ENCODE data around the gene NAGK. TPM values are rescaled to one million over a fixed set of nuclear protein-coding genes. Genes with fewer than 3 reads are reported as not detected.

Gene NAGK
- total and polyA plus RNA-seq, 9 of the 15 experiments (the other 6 are each of a cell fraction or from before 2014, with no cell fraction given): 4.9 to 14.9 (median 10.6) TPM

DNA sequence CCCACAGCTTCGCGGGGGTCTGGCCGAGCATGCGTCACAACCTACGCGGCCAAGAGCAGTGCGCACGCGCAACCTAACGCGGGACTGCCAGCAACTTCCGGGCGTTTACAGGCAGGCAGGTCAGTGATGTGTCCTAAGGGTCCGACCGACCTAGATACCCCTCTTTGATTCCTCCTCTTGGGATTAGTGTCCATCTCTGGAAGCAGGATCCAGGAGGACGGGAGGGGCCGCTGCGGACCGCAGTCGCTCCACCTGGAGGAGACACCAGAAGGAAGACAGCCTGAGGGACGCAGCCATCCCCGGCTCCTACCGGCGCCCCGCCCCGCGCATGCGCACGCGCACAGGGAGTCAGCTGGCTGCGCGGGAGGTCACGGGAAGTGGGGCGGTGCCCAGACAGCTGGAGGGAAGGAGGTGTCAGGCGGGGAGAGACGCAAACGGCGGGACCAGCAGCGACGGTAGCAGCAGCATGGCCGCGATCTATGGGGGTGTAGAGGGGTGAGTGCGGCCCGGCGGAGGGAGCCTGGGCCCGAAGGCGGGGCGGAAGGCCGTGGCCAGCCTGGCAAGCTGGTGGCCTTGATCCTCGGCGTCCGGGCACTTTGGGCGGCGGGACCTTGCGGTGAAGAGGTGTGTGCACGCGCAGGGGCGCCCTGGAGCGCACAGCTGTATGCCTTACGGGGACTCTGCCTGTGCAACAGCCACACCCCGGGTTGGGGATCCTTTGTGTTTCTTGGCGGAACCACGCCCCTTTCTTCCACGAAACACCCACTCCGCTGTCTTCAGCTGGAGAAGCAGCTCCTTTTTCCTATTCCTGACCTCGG is at the start of gene NAGK (continued):
- TF ChIP-seq, protein P1, sequence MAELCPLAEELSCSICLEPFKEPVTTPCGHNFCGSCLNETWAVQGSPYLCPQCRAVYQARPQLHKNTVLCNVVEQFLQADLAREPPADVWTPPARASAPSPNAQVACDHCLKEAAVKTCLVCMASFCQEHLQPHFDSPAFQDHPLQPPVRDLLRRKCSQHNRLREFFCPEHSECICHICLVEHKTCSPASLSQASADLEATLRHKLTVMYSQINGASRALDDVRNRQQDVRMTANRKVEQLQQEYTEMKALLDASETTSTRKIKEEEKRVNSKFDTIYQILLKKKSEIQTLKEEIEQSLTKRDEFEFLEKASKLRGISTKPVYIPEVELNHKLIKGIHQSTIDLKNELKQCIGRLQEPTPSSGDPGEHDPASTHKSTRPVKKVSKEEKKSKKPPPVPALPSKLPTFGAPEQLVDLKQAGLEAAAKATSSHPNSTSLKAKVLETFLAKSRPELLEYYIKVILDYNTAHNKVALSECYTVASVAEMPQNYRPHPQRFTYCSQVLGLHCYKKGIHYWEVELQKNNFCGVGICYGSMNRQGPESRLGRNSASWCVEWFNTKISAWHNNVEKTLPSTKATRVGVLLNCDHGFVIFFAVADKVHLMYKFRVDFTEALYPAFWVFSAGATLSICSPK (IDR thresholded peaks at IDR 0.05; ENCODE audit: borderline replicate concordance): no peak
- TF ChIP-seq EZH2 (IDR thresholded peaks at IDR 0.05; ENCODE audit: borderline replicate concordance, low read depth, low read length) (no peak), CHCHD3 (CRISPR knock-in tag; IDR thresholded peaks at IDR 0.05) (peak; percentile 92), ETS2 (tag; IDR thresholded peaks at IDR 0.05; ENCODE audit: borderline replicate concordance, poor library complexity, severe bottlenecking) (no peak), PHF8 (IDR thresholded peaks at IDR 0.05; ENCODE audit: borderline replicate concordance, low read length) (peak; percentile 100), ZBTB8A (IDR thresholded peaks at IDR 0.05; ENCODE audit: partially characterized antibody) (no peak), NFE2L1 (tag; IDR thresholded peaks at IDR 0.05; ENCODE audit: borderline replicate concordance, low read depth) (no peak), CBX1 (IDR thresholded peaks at IDR 0.05; ENCODE audit: low read depth) (peak; percentile 89), NFIC (IDR thresholded peaks at IDR 0.05) (peak; percentile 70), HDAC6 (IDR thresholded peaks at IDR 0.05; ENCODE audit: low read depth, low read length) (no peak), FOXJ2 (tag; IDR thresholded peaks at IDR 0.05) (peak; percentile 73; the same call in 1 of the 2 replicates), ZFP1 (CRISPR knock-in tag; IDR thresholded peaks at IDR 0.05) (0 out of 2 replicates have a peak, but pooled peaks have one; percentile 48), ZBTB1 (CRISPR knock-in tag; IDR thresholded peaks at IDR 0.05; ENCODE audit: borderline replicate concordance, low read depth) (no peak)
- TF ChIP-seq, protein P2, sequence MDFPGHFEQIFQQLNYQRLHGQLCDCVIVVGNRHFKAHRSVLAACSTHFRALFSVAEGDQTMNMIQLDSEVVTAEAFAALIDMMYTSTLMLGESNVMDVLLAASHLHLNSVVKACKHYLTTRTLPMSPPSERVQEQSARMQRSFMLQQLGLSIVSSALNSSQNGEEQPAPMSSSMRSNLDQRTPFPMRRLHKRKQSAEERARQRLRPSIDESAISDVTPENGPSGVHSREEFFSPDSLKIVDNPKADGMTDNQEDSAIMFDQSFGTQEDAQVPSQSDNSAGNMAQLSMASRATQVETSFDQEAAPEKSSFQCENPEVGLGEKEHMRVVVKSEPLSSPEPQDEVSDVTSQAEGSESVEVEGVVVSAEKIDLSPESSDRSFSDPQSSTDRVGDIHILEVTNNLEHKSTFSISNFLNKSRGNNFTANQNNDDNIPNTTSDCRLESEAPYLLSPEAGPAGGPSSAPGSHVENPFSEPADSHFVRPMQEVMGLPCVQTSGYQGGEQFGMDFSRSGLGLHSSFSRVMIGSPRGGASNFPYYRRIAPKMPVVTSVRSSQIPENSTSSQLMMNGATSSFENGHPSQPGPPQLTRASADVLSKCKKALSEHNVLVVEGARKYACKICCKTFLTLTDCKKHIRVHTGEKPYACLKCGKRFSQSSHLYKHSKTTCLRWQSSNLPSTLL (IDR thresholded peaks at IDR 0.05): no peak
- TF ChIP-seq, protein P3, sequence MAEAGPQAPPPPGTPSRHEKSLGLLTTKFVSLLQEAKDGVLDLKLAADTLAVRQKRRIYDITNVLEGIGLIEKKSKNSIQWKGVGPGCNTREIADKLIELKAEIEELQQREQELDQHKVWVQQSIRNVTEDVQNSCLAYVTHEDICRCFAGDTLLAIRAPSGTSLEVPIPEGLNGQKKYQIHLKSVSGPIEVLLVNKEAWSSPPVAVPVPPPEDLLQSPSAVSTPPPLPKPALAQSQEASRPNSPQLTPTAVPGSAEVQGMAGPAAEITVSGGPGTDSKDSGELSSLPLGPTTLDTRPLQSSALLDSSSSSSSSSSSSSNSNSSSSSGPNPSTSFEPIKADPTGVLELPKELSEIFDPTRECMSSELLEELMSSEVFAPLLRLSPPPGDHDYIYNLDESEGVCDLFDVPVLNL (CRISPR knock-in tag; IDR thresholded peaks at IDR 0.05; ENCODE audit: low read depth): no peak
- TF ChIP-seq, protein P4, sequence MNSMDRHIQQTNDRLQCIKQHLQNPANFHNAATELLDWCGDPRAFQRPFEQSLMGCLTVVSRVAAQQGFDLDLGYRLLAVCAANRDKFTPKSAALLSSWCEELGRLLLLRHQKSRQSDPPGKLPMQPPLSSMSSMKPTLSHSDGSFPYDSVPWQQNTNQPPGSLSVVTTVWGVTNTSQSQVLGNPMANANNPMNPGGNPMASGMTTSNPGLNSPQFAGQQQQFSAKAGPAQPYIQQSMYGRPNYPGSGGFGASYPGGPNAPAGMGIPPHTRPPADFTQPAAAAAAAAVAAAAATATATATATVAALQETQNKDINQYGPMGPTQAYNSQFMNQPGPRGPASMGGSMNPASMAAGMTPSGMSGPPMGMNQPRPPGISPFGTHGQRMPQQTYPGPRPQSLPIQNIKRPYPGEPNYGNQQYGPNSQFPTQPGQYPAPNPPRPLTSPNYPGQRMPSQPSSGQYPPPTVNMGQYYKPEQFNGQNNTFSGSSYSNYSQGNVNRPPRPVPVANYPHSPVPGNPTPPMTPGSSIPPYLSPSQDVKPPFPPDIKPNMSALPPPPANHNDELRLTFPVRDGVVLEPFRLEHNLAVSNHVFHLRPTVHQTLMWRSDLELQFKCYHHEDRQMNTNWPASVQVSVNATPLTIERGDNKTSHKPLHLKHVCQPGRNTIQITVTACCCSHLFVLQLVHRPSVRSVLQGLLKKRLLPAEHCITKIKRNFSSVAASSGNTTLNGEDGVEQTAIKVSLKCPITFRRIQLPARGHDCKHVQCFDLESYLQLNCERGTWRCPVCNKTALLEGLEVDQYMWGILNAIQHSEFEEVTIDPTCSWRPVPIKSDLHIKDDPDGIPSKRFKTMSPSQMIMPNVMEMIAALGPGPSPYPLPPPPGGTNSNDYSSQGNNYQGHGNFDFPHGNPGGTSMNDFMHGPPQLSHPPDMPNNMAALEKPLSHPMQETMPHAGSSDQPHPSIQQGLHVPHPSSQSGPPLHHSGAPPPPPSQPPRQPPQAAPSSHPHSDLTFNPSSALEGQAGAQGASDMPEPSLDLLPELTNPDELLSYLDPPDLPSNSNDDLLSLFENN (IDR thresholded peaks at IDR 0.05; ENCODE audit: low read depth in 2 of 2, low read length in 2 of 2): no peak
- TF ChIP-seq, protein P5, sequence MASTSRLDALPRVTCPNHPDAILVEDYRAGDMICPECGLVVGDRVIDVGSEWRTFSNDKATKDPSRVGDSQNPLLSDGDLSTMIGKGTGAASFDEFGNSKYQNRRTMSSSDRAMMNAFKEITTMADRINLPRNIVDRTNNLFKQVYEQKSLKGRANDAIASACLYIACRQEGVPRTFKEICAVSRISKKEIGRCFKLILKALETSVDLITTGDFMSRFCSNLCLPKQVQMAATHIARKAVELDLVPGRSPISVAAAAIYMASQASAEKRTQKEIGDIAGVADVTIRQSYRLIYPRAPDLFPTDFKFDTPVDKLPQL (IDR thresholded peaks at IDR 0.05; ENCODE audit: extremely low read depth, insufficient read length): no peak

All from K562 (cell line).